ENCODE measurements around the gene LEPROT.

Gene LEPROT

GRCh38 chr1:65434760-65435159 is 14.3 kb downstream of the LEPROT start:
- no peaks in the 10 kb centered on the region for H3K27me3 ChIP-seq (ENCODE audit: insufficient read depth, low read length, poor library complexity)
- ATAC-seq (ENCODE audit: insufficient read depth, low read depth): no peak
- H4K20me1 ChIP-seq (ENCODE audit: insufficient read depth, low read length): no peaks in the 10 kb centered on the region; the same call in 1 of the 2 replicates
- H3K79me2 ChIP-seq (ENCODE audit: insufficient read depth, low read length): no peaks in the 10 kb centered on the region
- DNase-seq: no peak
- no peak overlapping the region for H2AFZ ChIP-seq (ENCODE audit: low read depth, low read length)
- no peaks in the 10 kb centered on the region for H3K9me3 ChIP-seq (ENCODE audit: insufficient read depth, low read length, severe bottlenecking)
- TF ChIP-seq, protein P1, sequence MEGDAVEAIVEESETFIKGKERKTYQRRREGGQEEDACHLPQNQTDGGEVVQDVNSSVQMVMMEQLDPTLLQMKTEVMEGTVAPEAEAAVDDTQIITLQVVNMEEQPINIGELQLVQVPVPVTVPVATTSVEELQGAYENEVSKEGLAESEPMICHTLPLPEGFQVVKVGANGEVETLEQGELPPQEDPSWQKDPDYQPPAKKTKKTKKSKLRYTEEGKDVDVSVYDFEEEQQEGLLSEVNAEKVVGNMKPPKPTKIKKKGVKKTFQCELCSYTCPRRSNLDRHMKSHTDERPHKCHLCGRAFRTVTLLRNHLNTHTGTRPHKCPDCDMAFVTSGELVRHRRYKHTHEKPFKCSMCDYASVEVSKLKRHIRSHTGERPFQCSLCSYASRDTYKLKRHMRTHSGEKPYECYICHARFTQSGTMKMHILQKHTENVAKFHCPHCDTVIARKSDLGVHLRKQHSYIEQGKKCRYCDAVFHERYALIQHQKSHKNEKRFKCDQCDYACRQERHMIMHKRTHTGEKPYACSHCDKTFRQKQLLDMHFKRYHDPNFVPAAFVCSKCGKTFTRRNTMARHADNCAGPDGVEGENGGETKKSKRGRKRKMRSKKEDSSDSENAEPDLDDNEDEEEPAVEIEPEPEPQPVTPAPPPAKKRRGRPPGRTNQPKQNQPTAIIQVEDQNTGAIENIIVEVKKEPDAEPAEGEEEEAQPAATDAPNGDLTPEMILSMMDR (IDR thresholded peaks at IDR 0.05; ENCODE audit: borderline replicate concordance, extremely low read depth, low read length, poor library complexity, severe bottlenecking): no peak
- no peak for TF ChIP-seq EZH2 (IDR thresholded peaks at IDR 0.05; ENCODE audit: borderline replicate concordance, low read depth, low read length, severe bottlenecking)
- no peak overlapping the region for H3K4me2 ChIP-seq (ENCODE audit: insufficient read depth, low read length)
- no peaks in the 10 kb centered on the region for H3K4me1 ChIP-seq (ENCODE audit: insufficient read depth, low read length)
- H3K4me3 ChIP-seq (ENCODE audit: low read depth in 1 of 2, low read length in 2 of 2): no peak overlapping the region
- peaks cover 18% of the 10 kb centered on the region; the same call in 1 of the 2 replicates for H3K36me3 ChIP-seq (ENCODE audit: insufficient read depth, low read length)
- H3K9ac ChIP-seq (ENCODE audit: low read depth, low read length): no peak overlapping the region
- no peak overlapping the region for H3K27ac ChIP-seq (ENCODE audit: low read length)

GRCh38 chr1:65435987-65436386 is 15.5 kb downstream of the LEPROT start:
- no peak overlapping the region for H3K9ac ChIP-seq (ENCODE audit: low read depth, low read length)
- no peaks in the 10 kb centered on the region; the same call in 1 of the 2 replicates for H4K20me1 ChIP-seq (ENCODE audit: insufficient read depth, low read length)
- H3K9me3 ChIP-seq (ENCODE audit: insufficient read depth, low read length, severe bottlenecking): no peaks in the 10 kb centered on the region
- TF ChIP-seq, protein P1 (IDR thresholded peaks at IDR 0.05; ENCODE audit: borderline replicate concordance, extremely low read depth, low read length, poor library complexity, severe bottlenecking): no peak
- TF ChIP-seq EZH2 (IDR thresholded peaks at IDR 0.05; ENCODE audit: borderline replicate concordance, low read depth, low read length, severe bottlenecking): no peak
- H3K4me3 ChIP-seq (ENCODE audit: low read depth in 1 of 2, low read length in 2 of 2): no peak overlapping the region
- H3K4me1 ChIP-seq (ENCODE audit: insufficient read depth, low read length): no peaks in the 10 kb centered on the region
- H2AFZ ChIP-seq (ENCODE audit: low read depth, low read length): no peak overlapping the region
- H3K36me3 ChIP-seq (ENCODE audit: insufficient read depth, low read length): peaks cover 13% of the 10 kb centered on the region; the same call in 1 of the 2 replicates
- ATAC-seq (ENCODE audit: insufficient read depth, low read depth) (no peak), DNase-seq (no peak)
- no peak overlapping the region for H3K27ac ChIP-seq (ENCODE audit: low read length)
- H3K79me2 ChIP-seq (ENCODE audit: insufficient read depth, low read length): no peaks in the 10 kb centered on the region
- H3K27me3 ChIP-seq (ENCODE audit: insufficient read depth, low read length, poor library complexity): no peaks in the 10 kb centered on the region
- H3K4me2 ChIP-seq (ENCODE audit: insufficient read depth, low read length): no peak overlapping the region

DNA sequence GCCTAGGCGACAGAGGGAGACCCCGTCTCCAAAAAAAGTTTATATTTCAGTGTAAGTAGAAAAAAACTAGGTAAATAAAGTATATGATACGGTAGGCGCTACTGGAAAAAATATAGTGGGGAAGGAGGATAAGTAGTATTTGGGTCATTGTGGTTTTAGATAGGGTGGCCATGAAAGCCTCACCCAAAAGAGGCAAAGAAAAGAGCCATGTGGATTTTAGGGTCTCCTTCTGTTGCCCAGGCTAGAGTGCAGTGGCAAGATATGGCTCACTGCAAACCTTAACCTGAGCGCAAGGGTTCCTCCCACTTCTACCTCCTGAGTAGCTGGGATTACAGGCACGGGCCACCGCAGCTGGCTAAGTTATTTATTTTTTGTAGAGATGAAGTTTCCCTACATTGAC is 17.1 kb downstream of the LEPROT start:
- Histone ChIP-seq H3K9ac (ENCODE audit: low read depth, low read length) (no peak overlapping the region), H3K4me1 (ENCODE audit: insufficient read depth, low read length) (no peaks in the 10 kb centered on the region), H3K27ac (ENCODE audit: low read length) (no peak overlapping the region), H3K36me3 (ENCODE audit: insufficient read depth, low read length) (peaks cover 4% of the 10 kb centered on the region; the same call in 1 of the 2 replicates), H3K4me2 (ENCODE audit: insufficient read depth, low read length) (no peak overlapping the region), H2AFZ (ENCODE audit: low read depth, low read length) (no peak overlapping the region), H4K20me1 (ENCODE audit: insufficient read depth, low read length) (no peaks in the 10 kb centered on the region; the same call in 1 of the 2 replicates), H3K9me3 (ENCODE audit: insufficient read depth, low read length, severe bottlenecking) (no peaks in the 10 kb centered on the region), H3K27me3 (ENCODE audit: insufficient read depth, low read length, poor library complexity) (no peaks in the 10 kb centered on the region), H3K4me3 (ENCODE audit: low read depth in 1 of 2, low read length in 2 of 2) (no peak overlapping the region), H3K79me2 (ENCODE audit: insufficient read depth, low read length) (no peaks in the 10 kb centered on the region)
- ATAC-seq (ENCODE audit: insufficient read depth, low read depth): no peak
- no peak for DNase-seq
- TF ChIP-seq EZH2 (IDR thresholded peaks at IDR 0.05; ENCODE audit: borderline replicate concordance, low read depth, low read length, severe bottlenecking): no peak
- TF ChIP-seq, protein P1 (IDR thresholded peaks at IDR 0.05; ENCODE audit: borderline replicate concordance, extremely low read depth, low read length, poor library complexity, severe bottlenecking): no peak

All from DND-41 (cell line).